Loucy (cell line): Measurements from ENCODE around the gene NKX1-2.
"Not testable (repeated sequence)": the region's sequence is repeated elsewhere in the genome, so short reads cannot be mapped to it uniquely, and the experiment has no call there.

Source experiments
- H2AFZ ChIP-seq: fragments of 200-600 bp; sonication (generic); 2 replicates; pipeline ENCODE4 v1.6.0; 2016; ENCODE audit warnings: antibody characterized with exemption, mild to moderate bottlenecking, low read length, moderate library complexity
- H3F3A ChIP-seq: fragments of 200-600 bp; 2 replicates; pipeline ENCODE4 v1.6.0; 2016; ENCODE audit warnings: antibody characterized with exemption, low read depth, mild to moderate bottlenecking
- H3K27me3 ChIP-seq: fragments of 200-600 bp; sonication (generic); 2 replicates; pipeline ENCODE4 v1.6.1; 2014; ENCODE audit warnings: low read length, mild to moderate bottlenecking; ENCODE audit not compliant: insufficient read depth, poor library complexity, severe bottlenecking
- H3K36me3 ChIP-seq: fragments of 200-600 bp; sonication (generic); 2 replicates; pipeline ENCODE4 v1.6.1; 2016; ENCODE audit warnings: low read length; ENCODE audit not compliant: insufficient read depth
- H3K4me1 ChIP-seq: fragments of 200-600 bp; sonication (generic); 2 replicates; pipeline ENCODE4 v1.5.1; 2014; ENCODE audit warnings: low read length, mild to moderate bottlenecking; ENCODE audit not compliant: insufficient read depth, poor library complexity, severe bottlenecking
- H3K4me2 ChIP-seq: fragments of 200-600 bp; sonication (generic); 2 replicates; pipeline ENCODE4 v1.6.0; 2014; ENCODE audit warnings: antibody characterized with exemption, low read length, low read depth, mild to moderate bottlenecking; ENCODE audit not compliant: poor library complexity, severe bottlenecking
- H3K4me3 ChIP-seq: fragments of 200-600 bp; sonication (generic); 2 replicates; pipeline ENCODE4 v1.5.1; 2014; ENCODE audit warnings: low read length, mild to moderate bottlenecking, mixed read lengths; ENCODE audit not compliant: poor library complexity, severe bottlenecking
- H3K79me2 ChIP-seq: fragments of 200-600 bp; sonication (generic); 2 replicates; pipeline ENCODE4 v1.6.1; 2014; ENCODE audit warnings: low read length; ENCODE audit not compliant: insufficient read depth
- H3K9ac ChIP-seq: fragments of 200-600 bp; sonication (generic); 2 replicates; pipeline ENCODE4 v1.6.0; 2014; ENCODE audit warnings: mild to moderate bottlenecking, low read depth, low read length, moderate library complexity; ENCODE audit not compliant: poor library complexity, severe bottlenecking
- H3K9me2 ChIP-seq: fragments of 200-600 bp; sonication (generic); replicated peaks from 2 replicates; pipeline ENCODE4 v1.6.1; 2016; ENCODE audit warnings: low read depth, low read length, mixed read lengths
- H3K9me3 ChIP-seq: fragments of 200-600 bp; sonication (generic); 2 replicates; pipeline ENCODE4 v1.6.1; 2014; ENCODE audit warnings: mild to moderate bottlenecking, antibody characterized with exemption, low read length, low read depth; ENCODE audit not compliant: insufficient read depth
- H4K20me1 ChIP-seq: fragments of 200-600 bp; sonication (generic); 2 replicates; pipeline ENCODE4 v1.6.0; 2014; ENCODE audit warnings: antibody characterized with exemption, low read length, mild to moderate bottlenecking; ENCODE audit not compliant: insufficient read depth, poor library complexity, severe bottlenecking
- EZH2phosphoT487 ChIP-seq: fragments of 200-600 bp; IDR thresholded peaks from 2 replicates; pipeline ENCODE4 v1.6.1; 2018; ENCODE audit warnings: antibody characterized with exemption, mild to moderate bottlenecking, moderate library complexity, borderline replicate concordance
- TF ChIP-seq, protein P1 (sequence below): fragments of 200-600 bp; sonication (generic); conservative IDR thresholded peaks from 2 replicates; pipeline ENCODE4 v1.5.1; 2014; ENCODE audit warnings: mild to moderate bottlenecking, antibody characterized with exemption, low read length

Gene NKX1-2

GRCh38 chr10:124448696-124449169, 1.1 kb downstream of the NKX1-2 start:
- Histone ChIP-seq H3K36me3 (no peaks in the 10 kb centered on the region), H3K9me3 (no peaks in the 10 kb centered on the region), H3K79me2 (no peaks in the 10 kb centered on the region), H3K9me2 (no peaks in the 10 kb centered on the region), H3K4me2 (no peak overlapping the region), H3K4me1 (no peaks in the 10 kb centered on the region), H3K4me3 (no peak overlapping the region), H3K27me3 (no peaks in the 10 kb centered on the region), H4K20me1 (no peaks in the 10 kb centered on the region), H2AFZ (no peak overlapping the region), H3F3A (no peaks in the 10 kb centered on the region), H3K9ac (no peak overlapping the region)
- TF ChIP-seq, protein P1, sequence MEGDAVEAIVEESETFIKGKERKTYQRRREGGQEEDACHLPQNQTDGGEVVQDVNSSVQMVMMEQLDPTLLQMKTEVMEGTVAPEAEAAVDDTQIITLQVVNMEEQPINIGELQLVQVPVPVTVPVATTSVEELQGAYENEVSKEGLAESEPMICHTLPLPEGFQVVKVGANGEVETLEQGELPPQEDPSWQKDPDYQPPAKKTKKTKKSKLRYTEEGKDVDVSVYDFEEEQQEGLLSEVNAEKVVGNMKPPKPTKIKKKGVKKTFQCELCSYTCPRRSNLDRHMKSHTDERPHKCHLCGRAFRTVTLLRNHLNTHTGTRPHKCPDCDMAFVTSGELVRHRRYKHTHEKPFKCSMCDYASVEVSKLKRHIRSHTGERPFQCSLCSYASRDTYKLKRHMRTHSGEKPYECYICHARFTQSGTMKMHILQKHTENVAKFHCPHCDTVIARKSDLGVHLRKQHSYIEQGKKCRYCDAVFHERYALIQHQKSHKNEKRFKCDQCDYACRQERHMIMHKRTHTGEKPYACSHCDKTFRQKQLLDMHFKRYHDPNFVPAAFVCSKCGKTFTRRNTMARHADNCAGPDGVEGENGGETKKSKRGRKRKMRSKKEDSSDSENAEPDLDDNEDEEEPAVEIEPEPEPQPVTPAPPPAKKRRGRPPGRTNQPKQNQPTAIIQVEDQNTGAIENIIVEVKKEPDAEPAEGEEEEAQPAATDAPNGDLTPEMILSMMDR: no peak
- TF ChIP-seq EZH2phosphoT487: no peak

- no peaks in the 10 kb centered on the region for H3F3A ChIP-seq
- no peaks in the 10 kb centered on the region for H3K4me1 ChIP-seq
- H3K9ac ChIP-seq: no peak overlapping the region
- H2AFZ ChIP-seq: no peak overlapping the region
- no peaks in the 10 kb centered on the region for H4K20me1 ChIP-seq
- no peaks in the 10 kb centered on the region for H3K36me3 ChIP-seq
- TF ChIP-seq, protein P1: no peak
- no peak for TF ChIP-seq EZH2phosphoT487
- H3K79me2 ChIP-seq: no peaks in the 10 kb centered on the region
- H3K27me3 ChIP-seq: no peaks in the 10 kb centered on the region
- no peak overlapping the region for H3K4me2 ChIP-seq
- no peaks in the 10 kb centered on the region for H3K9me3 ChIP-seq
- H3K4me3 ChIP-seq: no peak overlapping the region
- no peaks in the 10 kb centered on the region for H3K9me2 ChIP-seq
Measured at GRCh38 chr10:124447751-124448466, 1.9 kb downstream of the NKX1-2 start.

DNA sequence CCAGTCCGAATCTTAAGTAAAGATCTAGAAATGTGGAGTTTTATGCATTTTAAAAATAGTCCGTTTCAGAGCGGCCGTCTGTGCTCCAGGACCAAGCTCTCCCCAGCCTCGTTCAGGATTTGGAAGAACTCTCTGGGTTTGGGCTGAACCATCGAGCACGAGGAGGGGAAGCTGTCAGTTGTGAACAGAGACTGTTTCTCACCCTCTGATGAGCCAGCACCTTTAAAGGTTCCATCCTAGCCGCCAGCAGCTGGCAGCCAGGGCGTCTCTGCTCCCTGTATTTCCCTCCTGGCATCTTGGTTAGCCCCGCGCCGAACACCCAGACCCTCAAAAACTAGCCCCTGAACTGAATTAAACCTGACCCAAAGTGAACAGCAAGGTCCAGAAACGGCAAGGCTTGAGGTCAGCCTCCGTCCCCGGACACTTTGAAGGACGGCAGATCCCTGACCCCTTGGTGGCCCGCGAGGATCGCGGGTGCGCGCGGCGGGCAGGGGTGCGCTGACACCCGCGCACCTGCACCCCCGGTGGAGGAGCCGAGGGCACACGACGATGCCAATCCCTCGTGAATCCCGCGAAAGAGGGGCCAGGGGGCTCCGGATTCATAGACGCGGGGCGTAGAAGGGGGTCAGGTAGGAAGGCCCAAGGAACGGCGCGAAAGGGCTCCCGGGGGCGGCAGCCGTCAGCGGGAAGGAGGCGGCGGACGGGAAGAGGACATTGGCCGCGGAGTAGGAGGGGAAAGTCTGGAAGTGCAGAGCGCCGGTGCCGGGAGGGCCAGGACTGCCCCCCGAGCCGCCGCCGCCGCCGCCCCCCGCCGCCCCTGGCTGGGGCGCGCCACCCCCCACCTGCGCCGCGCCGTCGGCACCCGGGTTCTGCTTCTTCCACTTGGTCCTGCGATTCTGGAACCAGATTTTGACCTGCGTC, 2.7 kb downstream of the NKX1-2 start:
- no peaks in the 10 kb centered on the region for H3K9me2 ChIP-seq
- no peaks in the 10 kb centered on the region for H3K79me2 ChIP-seq
- no peak for TF ChIP-seq EZH2phosphoT487
- TF ChIP-seq, protein P1: no peak
- H3F3A ChIP-seq: no peaks in the 10 kb centered on the region
- H4K20me1 ChIP-seq: no peaks in the 10 kb centered on the region
- H3K9ac ChIP-seq: no peak overlapping the region
- no peaks in the 10 kb centered on the region for H3K4me1 ChIP-seq
- H3K36me3 ChIP-seq: no peaks in the 10 kb centered on the region
- H3K4me2 ChIP-seq: no peak overlapping the region
- no peak overlapping the region for H3K4me3 ChIP-seq
- no peak overlapping the region for H2AFZ ChIP-seq
- H3K27me3 ChIP-seq: no peaks in the 10 kb centered on the region
- H3K9me3 ChIP-seq: no peaks in the 10 kb centered on the region

DNA sequence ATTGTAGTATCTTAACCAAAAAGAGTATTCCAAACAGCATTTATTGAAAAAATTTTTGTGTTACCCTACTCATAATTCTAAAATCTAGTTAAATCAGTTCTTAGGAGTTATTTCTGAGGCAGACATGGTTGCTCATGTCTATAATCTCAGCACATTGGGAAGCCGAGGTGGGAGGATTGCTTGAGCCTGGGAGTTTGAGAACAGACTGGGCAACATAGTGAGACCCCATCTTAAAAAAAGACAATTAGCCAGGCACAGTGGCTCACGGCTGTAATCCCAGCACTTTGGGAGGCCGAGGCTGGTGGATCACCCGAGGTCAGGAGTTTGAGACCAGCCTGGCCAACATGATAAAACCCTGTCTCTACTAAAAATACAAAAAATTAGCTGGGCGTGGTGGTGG, 8.1 kb downstream of the NKX1-2 start:
- H3K4me2 ChIP-seq, H3K4me3 ChIP-seq, H3K27me3 ChIP-seq, H3K4me1 ChIP-seq, H2AFZ ChIP-seq, H3K79me2 ChIP-seq, H3K9me2 ChIP-seq, H3K9me3 ChIP-seq, H4K20me1 ChIP-seq, H3F3A ChIP-seq, H3K9ac ChIP-seq, H3K36me3 ChIP-seq: not testable (repeated sequence)
